ENCODE measurements around the gene KIAA0930.
"Not testable (repeated sequence)": the region's sequence is repeated elsewhere in the genome, so short reads cannot be mapped to it uniquely, and the experiment has no call there.

Gene KIAA0930

GRCh38 chr22:45201678-45202332, 38.9 kb downstream of the KIAA0930 start:
- no peak for DNase-seq (ENCODE audit: low read depth, low spot score)

GRCh38 chr22:45200860-45201511, 39.7 kb downstream of the KIAA0930 start:
- DNase-seq (ENCODE audit: low read depth, low spot score), result no peak

- DNase-seq (ENCODE audit: low read depth, low spot score), result no peak
Measured at GRCh38 chr22:45200230-45200629, 40.5 kb downstream of the KIAA0930 start.

DNA sequence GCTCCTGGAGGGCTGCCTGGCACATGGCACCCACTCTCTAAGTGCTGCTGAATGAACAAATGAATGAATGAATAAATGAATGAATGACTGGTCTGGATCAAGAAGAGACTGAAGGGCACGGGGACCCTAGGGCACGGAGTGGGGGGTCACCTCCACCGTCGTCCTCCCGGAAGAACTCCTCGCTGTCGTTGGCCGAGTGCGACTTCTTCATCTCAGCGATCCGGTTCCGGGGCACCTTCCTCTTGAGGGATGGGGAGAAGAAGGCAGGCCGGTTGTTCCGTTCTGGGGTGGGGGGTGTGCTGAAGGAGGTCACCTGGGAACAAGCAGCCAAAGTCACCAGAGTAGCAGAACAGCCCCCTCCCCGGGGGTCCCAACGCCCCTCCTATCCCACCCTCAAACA, 41.0 kb downstream of the KIAA0930 start:
- DNase-seq (ENCODE audit: low read depth, low spot score), result no peak

DNA sequence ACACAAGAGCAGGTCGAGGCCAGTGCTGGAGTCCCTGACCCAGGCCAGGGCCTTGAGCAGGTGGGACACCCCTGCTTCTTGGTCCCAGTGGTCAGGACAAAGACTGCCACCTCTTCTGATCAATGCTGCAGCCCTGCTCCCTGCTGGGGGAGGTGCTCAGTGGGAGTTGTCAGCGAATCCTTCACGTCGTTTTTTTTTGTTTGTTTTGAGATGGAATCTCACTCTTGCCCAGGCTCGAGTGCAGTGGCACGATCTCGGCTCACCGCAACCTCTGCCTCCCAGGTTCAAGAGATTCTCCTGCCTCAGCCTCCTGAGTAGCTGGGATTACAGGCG, 42.3 kb downstream of the KIAA0930 start:
- no peak for DNase-seq (ENCODE audit: low read depth, low spot score)

DNA sequence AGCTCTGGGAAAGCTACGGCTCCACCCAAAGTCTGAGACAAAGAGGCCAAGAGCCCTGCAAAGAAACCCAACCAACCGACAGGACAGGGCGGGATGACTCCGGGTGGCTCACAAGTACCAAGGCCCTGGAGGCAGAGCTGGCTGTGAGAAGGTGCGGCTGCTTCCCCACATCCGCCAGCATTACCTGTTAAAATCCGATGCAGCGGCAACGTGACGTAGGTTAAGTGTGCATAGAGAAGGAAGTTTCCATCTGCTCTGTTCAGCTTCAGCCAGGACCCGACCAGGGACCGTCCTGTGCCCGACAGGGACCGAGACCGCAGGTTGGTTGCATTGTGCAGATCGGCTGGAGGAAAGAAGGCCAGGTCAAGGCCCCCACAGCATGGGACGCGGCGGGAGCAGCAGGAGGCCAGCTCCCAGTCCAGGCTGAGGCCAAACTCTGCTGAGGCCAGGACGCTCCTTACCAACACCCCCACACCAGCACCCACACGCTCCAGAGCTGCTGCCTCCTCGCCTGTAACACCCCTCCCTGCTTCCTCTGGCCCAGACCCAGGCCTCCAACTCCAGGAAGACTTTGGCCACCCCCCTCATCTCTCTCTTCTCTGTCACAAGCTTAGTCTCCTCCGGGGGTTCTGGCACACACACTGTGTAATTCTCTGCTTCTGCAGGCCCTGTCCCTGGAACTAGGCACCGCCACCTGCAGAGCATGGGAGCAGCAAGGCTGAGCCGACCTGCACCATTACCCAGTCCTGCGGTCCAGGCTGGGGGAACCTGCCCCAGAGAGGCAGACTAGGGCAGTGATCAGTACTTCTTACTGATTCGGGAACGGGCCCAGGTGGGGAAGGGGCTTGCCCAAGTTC, 42.9 kb downstream of the KIAA0930 start:
- no peak for DNase-seq (ENCODE audit: low read depth, low spot score)

- DNase-seq (ENCODE audit: low read depth, low spot score), result no peak
Measured at GRCh38 chr22:45196926-45197605, 43.6 kb downstream of the KIAA0930 start.

DNA sequence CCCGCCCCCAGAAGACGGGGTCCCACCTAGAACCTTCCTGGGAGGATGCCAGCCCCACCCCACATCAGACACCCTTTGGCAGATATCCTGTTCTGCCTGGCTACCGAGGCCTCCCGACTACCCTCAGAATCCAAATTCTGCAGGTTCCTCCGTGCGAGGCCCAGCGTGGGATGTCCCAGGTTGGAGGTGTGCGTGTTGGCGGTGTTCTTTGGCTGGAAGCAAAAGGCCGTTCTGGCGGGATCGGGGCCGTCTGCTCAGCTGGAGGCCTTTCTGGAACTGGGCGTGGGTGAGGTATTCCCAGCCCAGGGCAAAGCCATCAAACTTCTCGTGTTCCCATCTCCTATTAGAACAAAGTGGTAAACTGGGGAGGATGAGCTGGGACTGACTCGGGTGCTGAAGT, 44.4 kb downstream of the KIAA0930 start:
- no peak for DNase-seq (ENCODE audit: low read depth, low spot score)

DNA sequence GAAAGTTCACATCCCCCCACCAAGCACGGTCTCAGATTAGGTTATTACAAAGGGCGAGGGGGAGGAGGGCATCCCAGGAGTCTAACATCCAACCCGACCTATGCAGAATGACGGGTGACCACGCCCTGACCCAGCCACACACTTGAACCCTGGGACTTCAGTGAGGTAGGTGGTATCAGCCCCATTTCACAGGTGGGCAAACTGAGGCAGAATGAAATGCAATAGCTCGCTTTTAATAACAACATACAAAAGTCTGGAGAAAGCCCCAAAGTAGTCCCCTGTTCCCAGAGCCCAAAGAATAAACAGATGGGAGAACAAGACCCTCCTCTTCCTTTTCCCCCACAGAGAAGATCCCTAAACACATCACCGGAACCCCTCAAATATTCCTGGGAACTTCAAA, 45.1 kb downstream of the KIAA0930 start:
- DNase-seq (ENCODE audit: low read depth, low spot score), result no peak

- DNase-seq (ENCODE audit: low read depth, low spot score), result no peak
Measured at GRCh38 chr22:45194686-45195085, 46.0 kb downstream of the KIAA0930 start.

DNA sequence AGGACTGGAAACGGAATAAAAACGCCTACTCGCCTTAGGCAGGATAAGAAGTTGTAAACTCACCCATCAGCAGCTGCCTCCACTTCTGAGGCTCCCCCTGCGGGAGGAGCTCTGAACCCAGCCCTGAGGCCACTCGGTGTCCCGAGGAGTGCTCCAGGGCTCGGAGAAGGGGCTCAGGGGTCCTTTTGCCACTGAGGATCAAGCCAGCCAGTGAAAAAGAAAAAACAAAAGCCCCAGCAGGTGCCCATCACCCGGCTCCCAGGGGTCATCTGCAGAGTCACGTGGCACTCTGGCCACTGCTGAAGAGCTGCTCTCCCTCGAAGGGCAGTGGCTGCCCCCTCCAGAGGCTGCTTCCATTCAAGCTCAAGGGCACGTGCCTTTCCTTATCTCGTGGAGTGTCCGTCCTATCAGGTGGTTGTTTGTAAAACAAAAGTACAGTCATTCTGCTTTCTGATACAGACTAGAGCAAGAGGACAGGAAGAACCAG, 48.0 kb downstream of the KIAA0930 start:
- DNase-seq (ENCODE audit: low read depth, low spot score), result no peak

DNA sequence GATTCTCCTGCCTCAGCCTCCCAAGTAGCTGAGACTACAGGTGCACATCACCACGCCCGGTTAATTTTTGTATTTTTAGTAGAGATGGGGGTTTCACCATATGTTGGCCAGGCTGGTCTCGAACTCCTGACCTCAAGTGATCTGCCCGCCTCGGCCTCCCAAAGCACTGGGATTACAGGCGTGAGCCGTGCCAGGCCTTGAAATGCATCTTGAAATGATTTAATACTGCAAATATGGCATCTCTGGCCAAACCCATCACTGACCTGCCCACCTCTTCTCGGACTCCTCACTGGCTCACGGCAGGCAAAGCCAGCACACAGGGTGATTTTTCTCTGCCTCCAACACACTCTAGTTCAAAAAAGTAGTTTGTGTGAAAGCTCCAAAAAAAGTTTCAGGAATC, 48.9 kb downstream of the KIAA0930 start:
- DNase-seq (ENCODE audit: low read depth, low spot score), result not testable (repeated sequence)

DNA sequence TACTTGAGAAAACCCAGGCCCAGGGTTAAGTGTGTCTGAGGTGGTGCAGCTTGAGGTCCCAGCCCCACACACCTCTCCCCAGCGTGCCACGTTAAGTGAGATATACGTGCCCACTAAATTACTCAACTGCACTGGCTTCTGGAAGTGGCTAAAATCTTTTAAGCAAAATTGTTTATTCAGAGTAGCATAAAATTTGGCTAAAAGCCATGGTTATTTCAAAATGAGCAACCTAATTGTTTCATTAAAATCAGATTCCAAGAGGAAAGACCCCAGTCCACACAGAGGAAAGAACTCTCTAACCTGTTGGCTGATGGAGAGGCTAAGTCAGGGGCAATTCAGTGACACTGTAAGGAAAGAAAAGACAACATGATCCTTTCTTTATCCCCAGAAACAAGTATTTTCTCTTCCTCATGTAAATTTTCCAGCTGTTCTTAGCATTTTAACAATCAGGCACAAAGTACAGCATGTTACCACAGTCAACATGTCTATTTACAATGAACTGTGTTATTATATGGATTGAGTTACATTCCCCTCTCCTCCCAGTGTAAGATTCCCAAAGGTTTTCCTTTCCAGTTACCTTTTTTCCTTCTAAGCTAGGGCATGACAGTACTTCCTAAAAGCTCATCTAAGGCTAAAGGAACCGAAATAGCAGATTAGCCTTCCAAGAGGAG, 50.4 kb downstream of the KIAA0930 start:
- no peak for DNase-seq (ENCODE audit: low read depth, low spot score)

- no peak for DNase-seq (ENCODE audit: low read depth, low spot score)
Measured at GRCh38 chr22:45188779-45189178, 51.9 kb downstream of the KIAA0930 start.

GRCh38 chr22:45187891-45188290, 52.8 kb downstream of the KIAA0930 start:
- no peak for DNase-seq (ENCODE audit: low read depth, low spot score)

GRCh38 chr22:45185718-45186514, 54.8 kb downstream of the KIAA0930 start:
- no peak for DNase-seq (ENCODE audit: low read depth, low spot score)

DNA sequence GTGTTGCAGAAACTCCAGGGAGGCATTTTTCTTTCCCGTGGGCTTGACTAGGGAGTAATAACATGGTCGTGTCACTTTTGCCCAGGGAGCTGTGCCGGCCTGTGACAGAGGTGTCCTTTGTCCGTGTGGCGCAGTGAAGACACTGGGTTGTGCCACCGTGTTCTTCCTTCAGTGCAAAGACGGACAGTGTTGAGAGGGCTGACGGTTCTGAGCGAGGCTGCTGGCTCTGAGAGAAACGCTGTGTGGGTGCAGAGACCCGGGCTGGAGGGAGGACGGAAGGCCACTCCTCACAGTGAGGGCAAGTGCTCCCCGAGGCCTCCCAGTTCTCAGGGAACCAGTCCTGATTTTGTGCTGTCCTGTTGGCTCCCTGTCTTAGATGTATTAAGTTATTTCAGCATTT, 56.7 kb downstream of the KIAA0930 start:
- no peak for DNase-seq (ENCODE audit: low read depth, low spot score)

DNA sequence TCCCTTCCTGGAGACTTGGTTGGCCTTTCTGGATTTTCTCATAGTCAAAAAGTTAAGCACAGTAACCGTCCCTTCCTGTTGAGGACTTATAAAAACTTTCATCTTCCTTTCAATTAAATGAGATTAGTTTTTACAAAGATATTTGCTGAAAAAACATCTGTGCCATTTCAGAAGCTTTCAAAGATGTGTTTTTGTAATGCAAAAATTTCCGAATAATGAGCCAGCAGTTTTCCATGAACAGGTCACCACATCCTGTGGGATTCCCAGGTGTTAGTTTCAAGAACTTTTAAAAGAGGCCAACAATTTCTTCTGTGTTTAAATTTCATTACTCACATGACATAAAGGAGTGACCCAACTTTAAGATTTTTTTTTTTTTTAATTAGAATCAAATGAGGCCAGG, 58.9 kb downstream of the KIAA0930 start:
- DNase-seq (ENCODE audit: low read depth, low spot score), result no peak

DNA sequence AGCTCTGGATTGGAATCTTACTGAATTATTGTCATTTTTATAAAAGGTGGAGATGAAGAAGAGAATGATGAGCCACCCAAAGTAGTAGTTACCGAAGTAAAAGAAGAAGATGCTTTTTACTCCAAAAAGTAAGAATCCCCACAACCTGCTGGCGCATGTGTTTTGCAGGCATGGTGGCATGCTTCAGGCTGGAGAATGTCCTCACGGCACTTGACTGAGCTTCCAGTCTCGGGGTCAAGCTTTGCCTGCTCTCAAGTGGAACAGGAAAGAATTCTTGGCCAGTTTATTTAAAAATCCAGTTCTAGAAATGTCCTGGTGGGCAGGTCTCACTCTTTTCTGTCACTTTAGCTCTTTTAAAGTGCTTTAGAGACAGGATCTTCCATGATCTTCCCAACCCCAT, 59.5 kb downstream of the KIAA0930 start:
- no peak for DNase-seq (ENCODE audit: low read depth, low spot score)

- DNase-seq (ENCODE audit: low read depth, low spot score), result no peak
Measured at GRCh38 chr22:45180146-45180679, 60.5 kb downstream of the KIAA0930 start.

Data from iPS DF 19.7 (cell line).